ENCODE results near the gene CPNE4.

The CPNE4 gene

DNA sequence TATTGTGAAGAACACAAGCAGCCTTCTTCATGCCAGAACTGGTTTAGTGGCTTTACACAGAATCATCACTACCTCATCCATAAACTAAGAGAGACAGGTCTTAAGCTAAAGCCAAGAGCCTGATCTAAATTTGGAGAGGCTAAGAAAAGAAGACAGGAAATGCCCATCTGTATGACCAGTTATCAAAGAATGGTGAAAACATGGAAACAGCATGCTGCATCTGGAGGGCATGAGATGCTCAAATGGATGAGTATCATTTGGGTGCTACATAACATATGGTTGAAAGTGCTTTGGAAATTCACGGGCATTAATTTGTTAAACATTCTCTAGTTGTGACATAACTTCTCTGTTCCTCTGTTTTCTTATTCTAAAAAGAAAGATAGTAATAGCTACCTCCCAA is 112.5 kb downstream of the CPNE4 start:
- Histone ChIP-seq H3K9ac (ENCODE audit: low read depth, low read length, poor library complexity, severe bottlenecking) (no peak overlapping the region), H3K4me3 (ENCODE audit: low read length, poor library complexity, severe bottlenecking) (no peak overlapping the region), H3F3A (ENCODE audit: low read depth) (no peaks in the 10 kb centered on the region), H3K79me2 (ENCODE audit: insufficient read depth, low read length) (no peaks in the 10 kb centered on the region), H3K4me2 (ENCODE audit: low read depth, low read length, poor library complexity, severe bottlenecking) (no peak overlapping the region), H3K4me1 (ENCODE audit: insufficient read depth, low read length, poor library complexity, severe bottlenecking) (no peaks in the 10 kb centered on the region), H2AFZ (ENCODE audit: low read length) (no peak overlapping the region), H3K9me2 (replicated peaks; ENCODE audit: low read depth, low read length) (no peaks in the 10 kb centered on the region), H3K36me3 (ENCODE audit: insufficient read depth, low read length) (no peaks in the 10 kb centered on the region), H4K20me1 (ENCODE audit: insufficient read depth, low read length, poor library complexity, severe bottlenecking) (no peaks in the 10 kb centered on the region), H3K27me3 (ENCODE audit: insufficient read depth, low read length, poor library complexity, severe bottlenecking) (no peaks in the 10 kb centered on the region), H3K9me3 (ENCODE audit: insufficient read depth, low read depth, low read length) (no peaks in the 10 kb centered on the region)
- TF ChIP-seq, protein P1, sequence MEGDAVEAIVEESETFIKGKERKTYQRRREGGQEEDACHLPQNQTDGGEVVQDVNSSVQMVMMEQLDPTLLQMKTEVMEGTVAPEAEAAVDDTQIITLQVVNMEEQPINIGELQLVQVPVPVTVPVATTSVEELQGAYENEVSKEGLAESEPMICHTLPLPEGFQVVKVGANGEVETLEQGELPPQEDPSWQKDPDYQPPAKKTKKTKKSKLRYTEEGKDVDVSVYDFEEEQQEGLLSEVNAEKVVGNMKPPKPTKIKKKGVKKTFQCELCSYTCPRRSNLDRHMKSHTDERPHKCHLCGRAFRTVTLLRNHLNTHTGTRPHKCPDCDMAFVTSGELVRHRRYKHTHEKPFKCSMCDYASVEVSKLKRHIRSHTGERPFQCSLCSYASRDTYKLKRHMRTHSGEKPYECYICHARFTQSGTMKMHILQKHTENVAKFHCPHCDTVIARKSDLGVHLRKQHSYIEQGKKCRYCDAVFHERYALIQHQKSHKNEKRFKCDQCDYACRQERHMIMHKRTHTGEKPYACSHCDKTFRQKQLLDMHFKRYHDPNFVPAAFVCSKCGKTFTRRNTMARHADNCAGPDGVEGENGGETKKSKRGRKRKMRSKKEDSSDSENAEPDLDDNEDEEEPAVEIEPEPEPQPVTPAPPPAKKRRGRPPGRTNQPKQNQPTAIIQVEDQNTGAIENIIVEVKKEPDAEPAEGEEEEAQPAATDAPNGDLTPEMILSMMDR (conservative IDR thresholded peaks at IDR 0.05; ENCODE audit: low read length): no peak
- TF ChIP-seq EZH2phosphoT487 (IDR thresholded peaks at IDR 0.05; ENCODE audit: borderline replicate concordance): no peak

GRCh38 chr3:131917006-131917405 is 117.8 kb downstream of the CPNE4 start:
- Histone ChIP-seq H3K9me3 (ENCODE audit: insufficient read depth, low read depth, low read length) (no peaks in the 10 kb centered on the region), H3K27me3 (ENCODE audit: insufficient read depth, low read length, poor library complexity, severe bottlenecking) (no peaks in the 10 kb centered on the region), H3K4me1 (ENCODE audit: insufficient read depth, low read length, poor library complexity, severe bottlenecking) (no peaks in the 10 kb centered on the region), H2AFZ (ENCODE audit: low read length) (no peak overlapping the region), H3K4me3 (ENCODE audit: low read length, poor library complexity, severe bottlenecking) (no peak overlapping the region), H3K36me3 (ENCODE audit: insufficient read depth, low read length) (no peaks in the 10 kb centered on the region), H4K20me1 (ENCODE audit: insufficient read depth, low read length, poor library complexity, severe bottlenecking) (no peaks in the 10 kb centered on the region), H3K4me2 (ENCODE audit: low read depth, low read length, poor library complexity, severe bottlenecking) (no peak overlapping the region), H3F3A (ENCODE audit: low read depth) (no peaks in the 10 kb centered on the region), H3K9ac (ENCODE audit: low read depth, low read length, poor library complexity, severe bottlenecking) (no peak overlapping the region), H3K79me2 (ENCODE audit: insufficient read depth, low read length) (no peaks in the 10 kb centered on the region), H3K9me2 (replicated peaks; ENCODE audit: low read depth, low read length) (no peaks in the 10 kb centered on the region)
- TF ChIP-seq, protein P1 (conservative IDR thresholded peaks at IDR 0.05; ENCODE audit: low read length): no peak
- no peak for TF ChIP-seq EZH2phosphoT487 (IDR thresholded peaks at IDR 0.05; ENCODE audit: borderline replicate concordance)

- no peak overlapping the region for H3K4me3 ChIP-seq (ENCODE audit: low read length, poor library complexity, severe bottlenecking)
- no peak overlapping the region for H3K9ac ChIP-seq (ENCODE audit: low read depth, low read length, poor library complexity, severe bottlenecking)
- no peak overlapping the region for H3K4me2 ChIP-seq (ENCODE audit: low read depth, low read length, poor library complexity, severe bottlenecking)
- no peaks in the 10 kb centered on the region for H3F3A ChIP-seq (ENCODE audit: low read depth)
- H4K20me1 ChIP-seq (ENCODE audit: insufficient read depth, low read length, poor library complexity, severe bottlenecking): no peaks in the 10 kb centered on the region
- no peaks in the 10 kb centered on the region for H3K4me1 ChIP-seq (ENCODE audit: insufficient read depth, low read length, poor library complexity, severe bottlenecking)
- no peaks in the 10 kb centered on the region for H3K79me2 ChIP-seq (ENCODE audit: insufficient read depth, low read length)
- no peaks in the 10 kb centered on the region for H3K27me3 ChIP-seq (ENCODE audit: insufficient read depth, low read length, poor library complexity, severe bottlenecking)
- H3K36me3 ChIP-seq (ENCODE audit: insufficient read depth, low read length): no peaks in the 10 kb centered on the region
- H3K9me3 ChIP-seq (ENCODE audit: insufficient read depth, low read depth, low read length): no peaks in the 10 kb centered on the region
- H3K9me2 ChIP-seq (replicated peaks; ENCODE audit: low read depth, low read length): no peaks in the 10 kb centered on the region
- H2AFZ ChIP-seq (ENCODE audit: low read length): no peak overlapping the region
- TF ChIP-seq, protein P1 (conservative IDR thresholded peaks at IDR 0.05; ENCODE audit: low read length): no peak
- TF ChIP-seq EZH2phosphoT487 (IDR thresholded peaks at IDR 0.05; ENCODE audit: borderline replicate concordance): no peak
Observed at GRCh38 chr3:131914090-131914691, 120.6 kb downstream of the CPNE4 start.
